Stimulated activated CD8-positive, alpha-beta memory T cell treated with anti-CD3 and anti-CD28 coated beads, Interleukin-2, amount 100 ng/mL, for 48 hours (primary cell): Measurements from ENCODE around the gene GALNT2.

Experiments
- DNase-seq, 2 donors: peaks; one replicate each; pipeline ENCODE4 v3.0.0-alpha.2; 2020; ENCODE audit warnings: low read depth in 2 of 2

GALNT2 gene

GRCh38 chr1:230231774-230232145 lies 164.7 kb downstream of the GALNT2 start:
- no peak for DNase-seq

GRCh38 chr1:230232371-230232771 lies 165.3 kb downstream of the GALNT2 start:
- DNase-seq, result no peak

- no peak for DNase-seq
Measured at GRCh38 chr1:230233786-230234185, 166.7 kb downstream of the GALNT2 start.

GRCh38 chr1:230235876-230236275 lies 168.8 kb downstream of the GALNT2 start:
- DNase-seq, result no peak

GRCh38 chr1:230236301-230237008 lies 169.4 kb downstream of the GALNT2 start:
- no peak for DNase-seq

- DNase-seq, result no peak
Measured at GRCh38 chr1:230237009-230237370, 170.0 kb downstream of the GALNT2 start.

- DNase-seq, result no peak
Measured at GRCh38 chr1:230237805-230238204, 170.8 kb downstream of the GALNT2 start.

- DNase-seq, result no peak
Measured at GRCh38 chr1:230240446-230241086, 173.5 kb downstream of the GALNT2 start.

- no peak for DNase-seq
Measured at GRCh38 chr1:230242326-230242725, 175.3 kb downstream of the GALNT2 start.

- DNase-seq, result no peak
Measured at GRCh38 chr1:230243146-230243545, 176.1 kb downstream of the GALNT2 start.

- DNase-seq, result no peak
Measured at GRCh38 chr1:230243583-230244353, 176.7 kb downstream of the GALNT2 start.

- DNase-seq, result no peak
Measured at GRCh38 chr1:230246551-230246950, 179.5 kb downstream of the GALNT2 start.

- no peak for DNase-seq
Measured at GRCh38 chr1:230248016-230248888, 181.2 kb downstream of the GALNT2 start.

GRCh38 chr1:230248889-230249270 lies 181.8 kb downstream of the GALNT2 start:
- no peak for DNase-seq

GRCh38 chr1:230249695-230250480 lies 182.8 kb downstream of the GALNT2 start:
- no peak for DNase-seq

GRCh38 chr1:230250666-230251065 lies 183.6 kb downstream of the GALNT2 start:
- DNase-seq, result no peak

GRCh38 chr1:230251644-230252191 lies 184.7 kb downstream of the GALNT2 start:
- no peak for DNase-seq

- no peak for DNase-seq
Measured at GRCh38 chr1:230253150-230253549, 186.1 kb downstream of the GALNT2 start.

- no peak for DNase-seq
Measured at GRCh38 chr1:230254265-230254664, 187.2 kb downstream of the GALNT2 start.

- DNase-seq, result no peak
Measured at GRCh38 chr1:230255116-230255515, 188.1 kb downstream of the GALNT2 start.

GRCh38 chr1:230255991-230256390 lies 189.0 kb downstream of the GALNT2 start:
- DNase-seq, result no peak
